Activated CD4-positive, alpha-beta T cell treated with anti-CD3 and anti-CD28 coated beads for 36 hours (primary cell): ENCODE results near the gene KRT6B. TPM values are rescaled to one million over a fixed set of nuclear protein-coding genes. Genes with fewer than 3 reads are reported as not detected.
"Not testable (repeated sequence)": the region's sequence is repeated elsewhere in the genome, so short reads cannot be mapped to it uniquely, and the experiment has no call there.

Experiments used
- ATAC-seq: fragments of 200-7000 bp; cut with Tn5 transposase; one replicate; pipeline ENCODE4 v1.10.0; 2021; ENCODE audit warnings: mild to moderate bottlenecking, moderate library complexity
- CTCF ChIA-PET: fragments of 350-600 bp; sonication (Branson Sonifier 250); formaldehyde crosslinking; loops from one replicate; lab custom pipeline; 2021; ENCODE audit warnings: antibody characterized with exemption; lab: Charles Lee
- POLR2A ChIA-PET: fragments of 350-600 bp; sonication (Branson Sonifier 250); formaldehyde crosslinking; loops from one replicate; lab custom pipeline; 2021; ENCODE audit warnings: antibody characterized with exemption, inconsistent platforms; lab: Charles Lee
- DNase-seq: peaks from one replicate; pipeline ENCODE4 v3.0.0-alpha.2; 2020
- H3K27ac Mint-ChIP-seq: one replicate; pipeline ENCODE4 v1.8.0; 2021; ENCODE audit warnings: mixed read lengths
- H3K27me3 Mint-ChIP-seq: one replicate; pipeline ENCODE4 v1.8.0; 2021; ENCODE audit warnings: mixed read lengths
- H3K36me3 Mint-ChIP-seq: one replicate; pipeline ENCODE4 v1.8.0; 2021; ENCODE audit warnings: low read depth, mixed read lengths
- H3K4me1 Mint-ChIP-seq: one replicate; pipeline ENCODE4 v1.8.0; 2021; ENCODE audit warnings: mixed read lengths
- H3K4me3 Mint-ChIP-seq: one replicate; pipeline ENCODE4 v1.8.0; 2021; ENCODE audit warnings: mild to moderate bottlenecking, moderate library complexity, mixed read lengths
- H3K9me3 Mint-ChIP-seq: one replicate; pipeline ENCODE4 v1.8.0; 2021; ENCODE audit warnings: low read depth, mixed read lengths
- intact Hi-C, 2 experiments: fragments of 100-400 bp; cut with DNase I in 1 of 2; cut with micrococcal nuclease in 1 of 2; formaldehyde crosslinking; loops; one replicate each; pipeline versions ENCODE4 v1.14.2 to v1.15.1; 2022 to 2024; cut with DNase I, micrococcal nuclease
- total RNA-seq, 2 experiments: library from RNA; stranded (reverse); gene quantifications; one replicate each; pipeline ENCODE4 v1.2.3, GENCODE V29; 2021

KRT6B gene
- not detected for total RNA-seq

GRCh38 chr12:52452101-52452500 lies at the start of gene KRT6B:
Gene KRT6B, minus strand, starts transcription at chr12:52452146. Its CDS starts 68 bp downstream, at chr12:52452078.
- ChIA-PET POLR2A (no interaction called here), CTCF (no interaction called here)

GRCh38 chr12:52501490-52501889 lies 49.5 kb upstream of the KRT6B start:
- Mint-ChIP-seq H3K4me3 (no peak overlapping the region), H3K27ac (no peak overlapping the region), H3K27me3 (peaks cover 8% of the 10 kb centered on the region), H3K4me1 (no peaks in the 10 kb centered on the region), H3K36me3 (no peaks in the 10 kb centered on the region), H3K9me3 (no peaks in the 10 kb centered on the region)
- ChIA-PET POLR2A (no interaction called here), CTCF (no interaction called here)
- no peak for ATAC-seq
- intact Hi-C loops: loop anchor here in 1 of 2 experiments (10.0 kb wide), 1 partner anchor 107 kb away; no protein-coding TSS in a partner anchor
- no peak for DNase-seq

More at GRCh38 chr12:52452101-52452500, at the start of gene KRT6B:
- Mint-ChIP-seq H3K4me1 (peaks cover 4% of the 10 kb centered on the region), H3K4me3 (no peak within 1 kb of the TSS), H3K9me3 (no peaks in the 10 kb centered on the region), H3K27ac (no peak within 1 kb of the TSS), H3K36me3 (no peaks in the 10 kb centered on the region), H3K27me3 (no peaks in the 10 kb centered on the region)
- no peak for DNase-seq
- intact Hi-C loops: no loop called here
- ATAC-seq: no peak

GRCh38 chr12:52500574-52500973 lies 48.6 kb upstream of the KRT6B start:
- H3K4me3 Mint-ChIP-seq, POLR2A ChIA-PET: not testable (repeated sequence)
- intact Hi-C loops: loop anchor here in 1 of 2 experiments (10.0 kb wide), 1 partner anchor 106 kb away; no protein-coding TSS in a partner anchor

GRCh38 chr12:52499806-52500560 lies 48.0 kb upstream of the KRT6B start:
- no peak overlapping the region for H3K4me3 Mint-ChIP-seq
- no peaks in the 10 kb centered on the region for H3K36me3 Mint-ChIP-seq
- POLR2A ChIA-PET: no interaction called here
- DNase-seq: no peak
- H3K4me1 Mint-ChIP-seq: no peaks in the 10 kb centered on the region
- intact Hi-C loops: loop anchor here in 1 of 2 experiments (10.0 kb wide), 1 partner anchor 105 kb away; no protein-coding TSS in a partner anchor
- H3K27me3 Mint-ChIP-seq: peaks cover 1% of the 10 kb centered on the region
- H3K9me3 Mint-ChIP-seq: no peaks in the 10 kb centered on the region
- CTCF ChIA-PET: interaction anchor here (1.2 kb wide), 1 partner anchor 12 kb away, joined by 7 read pairs; no protein-coding TSS in a partner anchor
- H3K27ac Mint-ChIP-seq: no peak overlapping the region
- ATAC-seq: no peak

More at GRCh38 chr12:52500574-52500973, 48.6 kb upstream of the KRT6B start:
- H3K4me1 Mint-ChIP-seq, H3K27ac Mint-ChIP-seq, H3K9me3 Mint-ChIP-seq, DNase-seq, CTCF ChIA-PET, H3K36me3 Mint-ChIP-seq, ATAC-seq, H3K27me3 Mint-ChIP-seq: not testable (repeated sequence)

GRCh38 chr12:52498946-52499345 lies 47.0 kb upstream of the KRT6B start:
- intact Hi-C loops: no loop called here
- DNase-seq (no peak), ATAC-seq (no peak)
- Mint-ChIP-seq H3K4me1 (no peaks in the 10 kb centered on the region), H3K36me3 (no peaks in the 10 kb centered on the region), H3K4me3 (no peak overlapping the region), H3K27ac (no peak overlapping the region), H3K27me3 (peaks cover 1% of the 10 kb centered on the region), H3K9me3 (no peaks in the 10 kb centered on the region)
- ChIA-PET CTCF (interaction anchor here (1.2 kb wide), 1 partner anchor 10 kb away, joined by 7 read pairs; no protein-coding TSS in a partner anchor), POLR2A (no interaction called here)

GRCh38 chr12:52497975-52498374 lies 46.0 kb upstream of the KRT6B start:
- Mint-ChIP-seq H3K4me1 (no peaks in the 10 kb centered on the region), H3K27me3 (peaks cover 3% of the 10 kb centered on the region), H3K9me3 (no peaks in the 10 kb centered on the region), H3K27ac (no peak overlapping the region), H3K36me3 (no peaks in the 10 kb centered on the region), H3K4me3 (no peak overlapping the region)
- DNase-seq (no peak), ATAC-seq (no peak)
- intact Hi-C loops: no loop called here
- CTCF ChIA-PET: no interaction called here
- POLR2A ChIA-PET: no interaction called here

GRCh38 chr12:52496590-52497071 lies 44.7 kb upstream of the KRT6B start:
- no peaks in the 10 kb centered on the region for H3K9me3 Mint-ChIP-seq
- ChIA-PET POLR2A (no interaction called here), CTCF (interaction anchor here (1.3 kb wide), 1 partner anchor 123 kb away, joined by 3 read pairs; no protein-coding TSS in a partner anchor)
- DNase-seq: no peak
- H3K36me3 Mint-ChIP-seq: no peaks in the 10 kb centered on the region
- H3K4me1 Mint-ChIP-seq: no peaks in the 10 kb centered on the region
- no peak overlapping the region for H3K4me3 Mint-ChIP-seq
- no peak overlapping the region for H3K27ac Mint-ChIP-seq
- ATAC-seq: no peak
- intact Hi-C loops: no loop called here
- peaks cover 6% of the 10 kb centered on the region for H3K27me3 Mint-ChIP-seq

- Mint-ChIP-seq H3K27ac (no peak overlapping the region), H3K9me3 (no peaks in the 10 kb centered on the region), H3K27me3 (peaks cover 6% of the 10 kb centered on the region), H3K4me1 (no peaks in the 10 kb centered on the region), H3K4me3 (no peak overlapping the region), H3K36me3 (no peaks in the 10 kb centered on the region)
- ChIA-PET CTCF (interaction anchor here (1.3 kb wide), 1 partner anchor 123 kb away, joined by 3 read pairs; no protein-coding TSS in a partner anchor), POLR2A (no interaction called here)
- intact Hi-C loops: no loop called here
- DNase-seq (no peak), ATAC-seq (no peak)
These were observed 44.1 kb upstream of the KRT6B start for GRCh38 chr12:52496054-52496453.

GRCh38 chr12:52495389-52495788 lies 43.4 kb upstream of the KRT6B start:
- no peak overlapping the region for H3K4me3 Mint-ChIP-seq
- no peak for ATAC-seq
- ChIA-PET POLR2A (no interaction called here), CTCF (no interaction called here)
- no peak overlapping the region for H3K27ac Mint-ChIP-seq
- intact Hi-C loops: no loop called here
- DNase-seq: no peak
- H3K4me1 Mint-ChIP-seq: no peaks in the 10 kb centered on the region
- peaks cover 6% of the 10 kb centered on the region for H3K27me3 Mint-ChIP-seq
- no peaks in the 10 kb centered on the region for H3K36me3 Mint-ChIP-seq
- H3K9me3 Mint-ChIP-seq: no peaks in the 10 kb centered on the region

- Mint-ChIP-seq H3K36me3 (no peaks in the 10 kb centered on the region), H3K27me3 (peaks cover 6% of the 10 kb centered on the region), H3K4me1 (no peaks in the 10 kb centered on the region), H3K4me3 (no peak overlapping the region), H3K9me3 (no peaks in the 10 kb centered on the region), H3K27ac (no peak overlapping the region)
- ChIA-PET CTCF (interaction anchor here (1.2 kb wide), 1 partner anchor 151 kb away, joined by 3 read pairs; no protein-coding TSS in a partner anchor), POLR2A (no interaction called here)
- intact Hi-C loops: no loop called here
- no peak for ATAC-seq
- DNase-seq: no peak
These were observed 42.6 kb upstream of the KRT6B start for GRCh38 chr12:52494518-52494917.

GRCh38 chr12:52494100-52494499 lies 42.2 kb upstream of the KRT6B start:
- ATAC-seq (no peak), DNase-seq (no peak)
- intact Hi-C loops: no loop called here
- ChIA-PET CTCF (interaction anchor here (1.2 kb wide), 1 partner anchor 151 kb away, joined by 3 read pairs; no protein-coding TSS in a partner anchor), POLR2A (no interaction called here)
- Mint-ChIP-seq H3K4me1 (no peaks in the 10 kb centered on the region), H3K27ac (no peak overlapping the region), H3K27me3 (peaks cover 6% of the 10 kb centered on the region), H3K4me3 (no peak overlapping the region), H3K36me3 (no peaks in the 10 kb centered on the region), H3K9me3 (no peaks in the 10 kb centered on the region)

GRCh38 chr12:52493172-52493571 lies 41.2 kb upstream of the KRT6B start, which contains the start of gene KRT6A:
Gene KRT6A, minus strand, starts transcription at chr12:52493257. Its CDS starts 69 bp downstream, at chr12:52493188.
- no peaks in the 10 kb centered on the region for H3K4me1 Mint-ChIP-seq
- no peak within 1 kb of the TSS for H3K4me3 Mint-ChIP-seq
- no peaks in the 10 kb centered on the region for H3K36me3 Mint-ChIP-seq
- no peak for ATAC-seq
- ChIA-PET POLR2A (no interaction called here), CTCF (interaction anchor here (1.2 kb wide), 1 partner anchor 15 kb away, joined by 4 read pairs; no protein-coding TSS in a partner anchor)
- intact Hi-C loops: no loop called here
- H3K27ac Mint-ChIP-seq: no peak within 1 kb of the TSS
- no peak for DNase-seq
- H3K9me3 Mint-ChIP-seq: no peaks in the 10 kb centered on the region
- peaks cover 6% of the 10 kb centered on the region for H3K27me3 Mint-ChIP-seq
